Keratinocyte (primary cell): ENCODE results near the gene FAT1. TPM values are rescaled to one million over a fixed set of nuclear protein-coding genes. Genes with fewer than 3 reads are reported as not detected.

Experiments used
- DNase-seq: peaks from one replicate; pipeline ENCODE4 v3.0.0-alpha.2; 2011; ENCODE audit warnings: low read depth, missing footprints, low spot score
- FAIRE-seq: peaks from 2 replicates; lab custom pipeline; 2011; peaks lifted over from hg19 to GRCh38; lab: Jason Lieb, UNC
- H2AFZ ChIP-seq: 2 replicates; pipeline ENCODE4 v1.6.0; 2012; ENCODE audit warnings: low read length, control low read depth, inconsistent platforms; ENCODE audit not compliant: control insufficient read depth
- H3K27ac ChIP-seq: 2 replicates; pipeline ENCODE4 v1.5.1; 2011; ENCODE audit warnings: low read length; ENCODE audit not compliant: control insufficient read depth, insufficient read depth
- H3K27me3 ChIP-seq: 3 replicates; pipeline ENCODE4 v1.6.0; 2011; ENCODE audit warnings: low read length; ENCODE audit not compliant: control insufficient read depth, insufficient read depth; ENCODE audit errors: extremely low read depth
- H3K36me3 ChIP-seq, 2 experiments: 2 replicates in 1 of 2; 3 replicates in 1 of 2; pipeline ENCODE4 v1.5.1; 2011; ENCODE audit warnings: low read length in 2 of 2, mild to moderate bottlenecking in 1 of 2; ENCODE audit not compliant: control insufficient read depth in 2 of 2, insufficient read depth in 2 of 2; ENCODE audit errors: extremely low read depth in 1 of 2
- H3K4me1 ChIP-seq: 3 replicates; pipeline ENCODE4 v1.5.1; 2011; ENCODE audit warnings: low read length; ENCODE audit not compliant: control insufficient read depth, insufficient read depth; ENCODE audit errors: extremely low read depth
- H3K4me2 ChIP-seq: 3 replicates; pipeline ENCODE4 v1.6.0; 2011; ENCODE audit warnings: low read depth, low read length; ENCODE audit not compliant: control insufficient read depth, insufficient read depth; ENCODE audit errors: extremely low read depth
- H3K4me3 ChIP-seq, 3 experiments: fragments of 200-600 bp in 1 of 3; sonication (generic) in 1 of 3; 2 replicates in 2 of 3; 3 replicates in 1 of 3; pipeline ENCODE4 v1.5.1; 2011 to 2016; ENCODE audit warnings: low read length in 3 of 3, mild to moderate bottlenecking in 3 of 3, control low read depth in 2 of 3, inconsistent platforms in 1 of 3, low read depth in 1 of 3, mixed read lengths in 1 of 3, mixed run types in 1 of 3, moderate library complexity in 1 of 3; ENCODE audit not compliant: control insufficient read depth in 2 of 3, insufficient read depth in 2 of 3; ENCODE audit errors: extremely low read depth in 1 of 3
- H3K79me2 ChIP-seq: 2 replicates; pipeline ENCODE4 v1.6.0; 2012; ENCODE audit warnings: low read length; ENCODE audit not compliant: control insufficient read depth, insufficient read depth
- H3K9ac ChIP-seq: 3 replicates; pipeline ENCODE4 v1.6.0; 2011; ENCODE audit warnings: low read length; ENCODE audit not compliant: control insufficient read depth, insufficient read depth; ENCODE audit errors: extremely low read depth
- H3K9me1 ChIP-seq: 3 replicates; pipeline ENCODE4 v1.6.0; 2011; ENCODE audit warnings: low read length; ENCODE audit not compliant: control insufficient read depth, insufficient read depth; ENCODE audit errors: extremely low read depth
- H3K9me3 ChIP-seq: 2 replicates; pipeline ENCODE4 v1.5.1; 2012; ENCODE audit warnings: low read depth, low read length; ENCODE audit not compliant: control insufficient read depth
- H4K20me1 ChIP-seq: 3 replicates; pipeline ENCODE4 v1.6.0; 2011; ENCODE audit warnings: low read length; ENCODE audit not compliant: control insufficient read depth, insufficient read depth; ENCODE audit errors: extremely low read depth
- EZH2 ChIP-seq: IDR thresholded peaks from one replicate; pipeline ENCODE4 v1.6.1; 2012; ENCODE audit warnings: inconsistent platforms, mild to moderate bottlenecking, low read length, moderate library complexity
- dilution Hi-C: fragments of 300-500 bp; cut with MboI; formaldehyde crosslinking; loops from one replicate; pipeline ENCODE4 v1.7.0; 2020; ENCODE audit warnings: low sequenced_read_pairs; ENCODE audit not compliant: extremely low pct_ligation_motif_present
- polyA plus RNA-seq, 5 experiments: library from polyadenylated mRNA; depleted of rRNA in 3 of 5; stranded (reverse) in 3 of 5; stranded (forward) in 1 of 5; unstranded in 1 of 5; fragments of >200 nt; gene quantifications; 1 replicate in 1 of 5; 2 replicates in 3 of 5; 3 replicates in 1 of 5; pipeline versions ENCODE4 v1.2.1 to v1.2.3, GENCODE V29; 2011 to 2012; ENCODE audit warnings: missing spikeins in 2 of 5, low read depth in 1 of 5, low replicate concordance in 1 of 5
- TF ChIP-seq, protein P1 (sequence below), 3 experiments: IDR thresholded peaks in 1 of 3; conservative IDR thresholded peaks in 1 of 3; optimal IDR thresholded peaks in 1 of 3; 2 replicates in 2 of 3; 3 replicates in 1 of 3; pipeline versions ENCODE3 to v1.5.1; 2011; ENCODE audit warnings: low read length in 3 of 3, mild to moderate bottlenecking in 3 of 3, moderate library complexity in 2 of 3, control low read depth in 1 of 3, inconsistent platforms in 1 of 3; ENCODE audit not compliant: insufficient read depth in 2 of 3; ENCODE audit errors: extremely low read depth in 1 of 3

FAT1 gene
- polyA plus RNA-seq, 1 donor (not counting 4 experiments of a cell fraction or from before 2014, with no cell fraction given) = 329 TPM

DNA sequence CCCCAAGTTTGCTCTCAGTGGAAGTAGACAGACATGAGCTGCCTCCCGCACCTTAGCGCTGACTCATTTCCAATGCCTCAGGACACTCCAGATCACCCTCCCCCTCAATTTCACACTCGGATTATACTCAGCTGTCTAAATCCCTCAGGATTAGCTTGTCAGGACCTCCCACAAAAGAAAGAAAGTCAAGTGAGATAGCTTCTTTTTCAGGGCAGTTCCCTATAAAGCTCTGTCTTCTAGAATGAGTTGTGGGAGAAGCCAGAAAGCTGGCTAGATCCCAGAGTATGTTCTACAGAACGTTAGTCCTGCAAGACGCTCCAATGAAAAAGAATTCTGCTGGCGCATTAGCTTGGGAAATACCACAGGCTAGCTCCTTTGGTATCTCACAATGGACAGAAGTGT is 117.1 kb downstream of the FAT1 start:
- Histone ChIP-seq H3K4me3 (no peak overlapping the region), H2AFZ (no peak overlapping the region), H3K36me3 (peaks cover 44 to 54% of the 10 kb centered on the region in 2 experiments), H3K9ac (no peak overlapping the region), H3K27me3 (no peaks in the 10 kb centered on the region), H3K9me1 (no peaks in the 10 kb centered on the region), H3K4me2 (no peak overlapping the region), H3K27ac (no peak overlapping the region), H3K9me3 (no peaks in the 10 kb centered on the region), H4K20me1 (no peaks in the 10 kb centered on the region), H3K79me2 (peaks cover 39% of the 10 kb centered on the region), H3K4me1 (peaks cover 8% of the 10 kb centered on the region)
- peak; percentile 80 for FAIRE-seq
- no peak for TF ChIP-seq EZH2
- TF ChIP-seq, protein P1, sequence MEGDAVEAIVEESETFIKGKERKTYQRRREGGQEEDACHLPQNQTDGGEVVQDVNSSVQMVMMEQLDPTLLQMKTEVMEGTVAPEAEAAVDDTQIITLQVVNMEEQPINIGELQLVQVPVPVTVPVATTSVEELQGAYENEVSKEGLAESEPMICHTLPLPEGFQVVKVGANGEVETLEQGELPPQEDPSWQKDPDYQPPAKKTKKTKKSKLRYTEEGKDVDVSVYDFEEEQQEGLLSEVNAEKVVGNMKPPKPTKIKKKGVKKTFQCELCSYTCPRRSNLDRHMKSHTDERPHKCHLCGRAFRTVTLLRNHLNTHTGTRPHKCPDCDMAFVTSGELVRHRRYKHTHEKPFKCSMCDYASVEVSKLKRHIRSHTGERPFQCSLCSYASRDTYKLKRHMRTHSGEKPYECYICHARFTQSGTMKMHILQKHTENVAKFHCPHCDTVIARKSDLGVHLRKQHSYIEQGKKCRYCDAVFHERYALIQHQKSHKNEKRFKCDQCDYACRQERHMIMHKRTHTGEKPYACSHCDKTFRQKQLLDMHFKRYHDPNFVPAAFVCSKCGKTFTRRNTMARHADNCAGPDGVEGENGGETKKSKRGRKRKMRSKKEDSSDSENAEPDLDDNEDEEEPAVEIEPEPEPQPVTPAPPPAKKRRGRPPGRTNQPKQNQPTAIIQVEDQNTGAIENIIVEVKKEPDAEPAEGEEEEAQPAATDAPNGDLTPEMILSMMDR (optimal IDR thresholded peaks at IDR 0.05 in 1 of 3, IDR thresholded peaks at IDR 0.05 in 1 of 3, conservative IDR thresholded peaks at IDR 0.05 in 1 of 3; ENCODE audit: extremely low read depth in 1 of 3, insufficient read depth in 2 of 3, low read length in 3 of 3) = no peak
- DNase-seq = peak; percentile 15
- dilution Hi-C loops = no loop called here

DNA sequence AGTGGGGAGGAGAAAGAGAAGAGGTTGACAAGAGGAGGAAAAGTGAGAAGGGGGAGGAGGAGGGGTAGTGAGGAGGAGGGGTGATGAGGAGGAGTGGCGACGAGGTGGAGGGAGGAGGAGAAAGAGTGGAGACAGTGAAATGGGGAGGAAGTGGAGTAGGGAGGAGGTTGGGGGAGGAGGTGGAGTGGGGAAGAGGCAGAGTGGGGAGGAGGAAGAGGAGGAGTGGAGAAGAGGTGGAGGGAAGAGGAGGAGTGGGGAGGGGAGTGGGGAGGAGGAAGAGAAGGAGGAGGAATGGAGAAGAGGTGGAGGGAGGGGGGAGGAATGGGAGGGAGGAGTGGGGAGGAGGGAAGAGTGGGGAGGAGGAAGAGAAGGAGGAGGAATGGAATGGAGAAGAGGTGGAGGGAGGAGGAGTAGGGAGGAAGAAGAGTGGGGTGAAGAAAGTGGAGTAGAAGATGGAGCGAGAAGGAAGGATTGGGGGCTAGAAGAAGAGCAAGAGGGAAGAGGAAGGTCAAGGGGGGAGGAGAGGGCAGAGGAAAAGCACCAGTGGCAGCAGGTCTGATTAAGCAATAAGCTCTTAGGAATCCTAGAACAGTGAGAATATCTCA is 118.3 kb downstream of the FAT1 start:
- Histone ChIP-seq H3K36me3 (peaks cover 44 to 53% of the 10 kb centered on the region in 2 experiments), H3K27ac (no peak overlapping the region), H3K4me2 (no peak overlapping the region), H3K4me1 (peaks cover 8% of the 10 kb centered on the region), H4K20me1 (no peaks in the 10 kb centered on the region), H3K9ac (no peak overlapping the region), H3K4me3 (no peak overlapping the region), H3K27me3 (no peaks in the 10 kb centered on the region), H3K79me2 (peaks cover 38% of the 10 kb centered on the region), H3K9me3 (no peaks in the 10 kb centered on the region), H2AFZ (no peak overlapping the region), H3K9me1 (no peaks in the 10 kb centered on the region)
- TF ChIP-seq, protein P1 (optimal IDR thresholded peaks at IDR 0.05 in 1 of 3, IDR thresholded peaks at IDR 0.05 in 1 of 3, conservative IDR thresholded peaks at IDR 0.05 in 1 of 3; ENCODE audit: extremely low read depth in 1 of 3, insufficient read depth in 2 of 3, low read length in 3 of 3) = no peak
- no peak for TF ChIP-seq EZH2
- DNase-seq (no peak), FAIRE-seq (no peak)
- dilution Hi-C loops = no loop called here
